ENCODE results near the gene RAPGEF4. TPM values are rescaled to one million over a fixed set of nuclear protein-coding genes. Genes with fewer than 3 reads are reported as not detected.

RAPGEF4 gene
- total and polyA plus RNA-seq, 7 donors: 0.23 to 7.6 (median 4.2) TPM

GRCh38 chr2:172944794-172945509, 209.3 kb downstream of the RAPGEF4 start:
- Histone ChIP-seq H3K27ac (no peak overlapping the region), H3K36me3 (no peaks in the 10 kb centered on the region), H3K9me3 (peaks cover 0 to 4% (median 0%) of the 10 kb centered on the region in 4 donors), H3K27me3 (no peaks in the 10 kb centered on the region), H3K4me3 (no peak overlapping the region), H3K4me1 (no peaks in the 10 kb centered on the region)
- no peak for DNase-seq
- WGBS, 2 donors: 87 to 97% methylated on average over 1 of the region's 1 CpG
- no peak for TF ChIP-seq EP300 (IDR thresholded peaks at IDR 0.05)
- TF ChIP-seq POLR2AphosphoS5 (IDR thresholded peaks at IDR 0.05): no peak
- no peak for TF ChIP-seq CTCF (IDR thresholded peaks at IDR 0.05)
- no peak for TF ChIP-seq POLR2A (IDR thresholded peaks at IDR 0.05)
- intact Hi-C loops (cut with DNase I): no loop called here

GRCh38 chr2:172945510-172945850, 209.8 kb downstream of the RAPGEF4 start:
- 90 to 98% methylated on average over 2 of the region's 2 CpGs for WGBS, 2 donors
- Histone ChIP-seq H3K27ac (no peak overlapping the region), H3K36me3 (no peaks in the 10 kb centered on the region), H3K9me3 (no peaks in the 10 kb centered on the region), H3K4me3 (no peak overlapping the region), H3K27me3 (no peaks in the 10 kb centered on the region), H3K4me1 (no peaks in the 10 kb centered on the region)
- intact Hi-C loops (cut with DNase I): no loop called here
- TF ChIP-seq EP300 (IDR thresholded peaks at IDR 0.05) (no peak), POLR2AphosphoS5 (IDR thresholded peaks at IDR 0.05) (no peak), CTCF (IDR thresholded peaks at IDR 0.05) (no peak), POLR2A (IDR thresholded peaks at IDR 0.05) (no peak)
- no peak for DNase-seq

GRCh38 chr2:172947461-172948153, 212.0 kb downstream of the RAPGEF4 start:
- Histone ChIP-seq H3K4me3 (no peak overlapping the region), H3K9me3 (no peaks in the 10 kb centered on the region), H3K27me3 (no peaks in the 10 kb centered on the region), H3K4me1 (no peaks in the 10 kb centered on the region), H3K27ac (no peak overlapping the region), H3K36me3 (no peaks in the 10 kb centered on the region)
- WGBS, 2 donors: 81 to 87% methylated on average over 3 of the region's 3 CpGs
- no peak for TF ChIP-seq CTCF (IDR thresholded peaks at IDR 0.05)
- no peak for TF ChIP-seq POLR2A (IDR thresholded peaks at IDR 0.05)
- no peak for TF ChIP-seq POLR2AphosphoS5 (IDR thresholded peaks at IDR 0.05)
- no peak for TF ChIP-seq EP300 (IDR thresholded peaks at IDR 0.05)
- intact Hi-C loops (cut with DNase I): no loop called here
- no peak for DNase-seq

- DNase-seq: no peak
- Histone ChIP-seq H3K27me3 (no peaks in the 10 kb centered on the region), H3K9me3 (no peaks in the 10 kb centered on the region), H3K4me1 (no peaks in the 10 kb centered on the region), H3K36me3 (no peaks in the 10 kb centered on the region), H3K4me3 (no peak overlapping the region), H3K27ac (no peak overlapping the region)
- intact Hi-C loops (cut with DNase I): no loop called here
- TF ChIP-seq EP300 (IDR thresholded peaks at IDR 0.05) (no peak), POLR2AphosphoS5 (IDR thresholded peaks at IDR 0.05) (no peak), POLR2A (IDR thresholded peaks at IDR 0.05) (no peak), CTCF (IDR thresholded peaks at IDR 0.05) (no peak)
These were observed 213.9 kb downstream of the RAPGEF4 start for GRCh38 chr2:172949522-172949921.

Data from sigmoid colon (tissue), 7 donors.